ENCODE data around the gene PHEX. TPM values are rescaled to one million over a fixed set of nuclear protein-coding genes. Genes with fewer than 3 reads are reported as not detected.

PHEX gene
- 0.34 and 0.40 TPM in 2 replicates for total RNA-seq

GRCh38 chrX:22032084-22032483 lies at the start of gene PHEX:
PHEX (plus strand) TSS chrX:22032325; CDS start chrX:22033006, 681 bp downstream.

GRCh38 chrX:22272613-22273012 lies 240.5 kb downstream of the PHEX start, which contains the start of gene CBLL2:
CBLL2 (plus strand) TSS chrX:22272913; CDS start chrX:22272992, 79 bp downstream.

Other genes starting within 250 kb of the PHEX start
- gene MBTPS2, start 192.7 kb upstream of the PHEX start, total RNA-seq: 6.9 and 9.6 TPM in 2 replicates
- gene YY2, start 176.3 kb upstream of the PHEX start, total RNA-seq: 0.49 and 0.87 TPM in 2 replicates
- 107 and 113 TPM in 2 replicates for gene SMS, start 91.6 kb upstream of the PHEX start, total RNA-seq
- not detected in 2 replicates for gene CBLL2, start 240.6 kb downstream of the PHEX start, total RNA-seq

All from mammary microvascular endothelial cell (primary cell).